K562 (cell line): ENCODE results near the gene ATP2B1. TPM values are rescaled to one million over a fixed set of nuclear protein-coding genes. Genes with fewer than 3 reads are reported as not detected.

Experiments used
- ATAC-seq: fragments of 200-7000 bp; cut with Tn5 transposase; 3 replicates; pipeline ENCODE4 v1.9.1; 2020; ENCODE audit warnings: moderate library complexity
- BruUV-seq: library from RNA; stranded (reverse); fragments of 400-500 nt; replicated peaks from 2 replicates; lab custom pipeline; 2021; lab: Mats Ljungman, UMichigan
- CTCF ChIA-PET: fragments of 300-600 bp; formaldehyde crosslinking; extraction: SDS; loops from one replicate; lab custom pipeline; 2021; ENCODE audit warnings: low intra/inter-chr PET ratio; lab: Yijun Ruan, JAX
- POLR2A ChIA-PET: fragments of 300-600, 350-650 bp; sonication (Branson Sonifier 250); formaldehyde crosslinking; extraction: SDS; loops from one replicate; lab custom pipeline; 2021; ENCODE audit warnings: antibody characterized with exemption, inconsistent platforms; lab: Yijun Ruan, JAX
- DNase-seq, 4 experiments: peaks; one replicate each; pipeline versions ENCODE4 v3.0.0 to v3.0.0-alpha.2; 2011 to 2018; ENCODE audit warnings: low spot score in 3 of 4, mixed read lengths in 3 of 4; ENCODE audit errors: extremely low read depth in 1 of 4
- FAIRE-seq: peaks from 2 replicates; lab custom pipeline; 2011; peaks lifted over from hg19 to GRCh38; lab: Jason Lieb, UNC
- H2AFZ ChIP-seq: 2 replicates; pipeline ENCODE4 v1.6.0; 2011; ENCODE audit warnings: low read depth, low read length, control low read depth, inconsistent platforms
- H3K27ac ChIP-seq: fragments of 200-600 bp; 3 replicates; pipeline ENCODE4 v1.8.0; 2011; ENCODE audit warnings: low read depth, mild to moderate bottlenecking, control low read depth, inconsistent platforms, low read length, moderate library complexity, mixed read lengths; ENCODE audit errors: extremely low read depth
- H3K27me3 ChIP-seq, 2 experiments: fragments of 300-600 bp in 1 of 2; 2 replicates in 1 of 2; 3 replicates in 1 of 2; pipeline versions ENCODE4 v1.6.0 to v1.8.0; 2011; ENCODE audit warnings: inconsistent platforms in 2 of 2, low read length in 2 of 2, mild to moderate bottlenecking in 1 of 2, mixed read lengths in 1 of 2, moderate library complexity in 1 of 2; ENCODE audit not compliant: control insufficient read depth in 2 of 2, insufficient read depth in 2 of 2
- H3K36me3 ChIP-seq: fragments of 300-600 bp; 3 replicates; pipeline ENCODE4 v1.8.0; 2011; ENCODE audit warnings: mild to moderate bottlenecking, low read length, inconsistent platforms; ENCODE audit not compliant: control insufficient read depth, insufficient read depth
- H3K4me1 ChIP-seq, 2 experiments: fragments of 200-600 bp in 1 of 2; replicated peaks in 1 of 2; 2 replicates in 1 of 2; 3 replicates in 1 of 2; pipeline versions ENCODE4 v1.5.1 to v1.8.0; 2011; ENCODE audit warnings: inconsistent platforms in 2 of 2, low read length in 2 of 2, mild to moderate bottlenecking in 1 of 2, mixed read lengths in 1 of 2, moderate library complexity in 1 of 2; ENCODE audit not compliant: control insufficient read depth in 2 of 2, insufficient read depth in 2 of 2
- H3K4me2 ChIP-seq: 2 replicates; pipeline ENCODE4 v1.6.1; 2011; ENCODE audit warnings: low read length, control low read depth, inconsistent platforms, mixed read lengths; ENCODE audit not compliant: insufficient read depth
- H3K4me3 ChIP-seq: fragments of 200-600 bp; sonication (generic), shearing (Covaris generic); 2 replicates; pipeline ENCODE4 v1.5.1; 2016; ENCODE audit warnings: control low read depth, inconsistent platforms
- H3K79me2 ChIP-seq: fragments of 200-600 bp; 3 replicates; pipeline ENCODE4 v1.8.0; 2011; ENCODE audit warnings: low read length, inconsistent platforms; ENCODE audit not compliant: control insufficient read depth, insufficient read depth
- H3K9ac ChIP-seq, 2 experiments: 2 replicates each; pipeline versions ENCODE4 v1.6.0 to v1.6.1; 2011; ENCODE audit warnings: low read depth in 2 of 2, low read length in 2 of 2, control low read depth in 1 of 2, inconsistent platforms in 1 of 2, mild to moderate bottlenecking in 1 of 2, mixed read lengths in 1 of 2; ENCODE audit not compliant: insufficient read depth in 1 of 2
- H3K9me1 ChIP-seq: one replicate; pipeline ENCODE4 v1.6.0; 2011; ENCODE audit warnings: inconsistent platforms, mild to moderate bottlenecking, low read length, moderate library complexity; ENCODE audit not compliant: control insufficient read depth, insufficient read depth
- H3K9me3 ChIP-seq: replicated peaks from 2 replicates; pipeline ENCODE4 v1.5.1; 2011; ENCODE audit warnings: low read depth, low read length, inconsistent platforms; ENCODE audit not compliant: control insufficient read depth, insufficient read depth
- H4K20me1 ChIP-seq: replicated peaks from 2 replicates; pipeline ENCODE4 v1.6.1; 2011; ENCODE audit warnings: low read length, inconsistent platforms, mixed read lengths; ENCODE audit not compliant: control insufficient read depth, insufficient read depth
- CAMTA2 ChIP-seq: fragments of 250-450 bp; sonication (Bioruptor Pico); conservative IDR thresholded peaks from 2 replicates; pipeline ENCODE4 v1.5.1; 2022
- DACH1 ChIP-seq: fragments of 450-650 bp; IDR thresholded peaks from 2 replicates; pipeline ENCODE4 v1.6.1; 2018; ENCODE audit not compliant: partially characterized antibody
- FOS ChIP-seq: IDR thresholded peaks from 3 replicates; pipeline ENCODE4 v1.6.1; 2011; ENCODE audit not compliant: insufficient read length; ENCODE audit errors: extremely low read depth
- FOSL1 ChIP-seq: fragments of 200-800 bp; sonication (Bioruptor generic); conservative IDR thresholded peaks from 2 replicates; pipeline ENCODE4 v1.6.1; 2016; ENCODE audit warnings: missing genetic modification characterization, missing compliant biosample characterization
- HNRNPLL ChIP-seq: fragments of 200-400 bp; formaldehyde crosslinking; IDR thresholded peaks from 2 replicates; pipeline ENCODE4 v1.6.1; 2017; ENCODE audit warnings: low read length, low read depth, mild to moderate bottlenecking; ENCODE audit not compliant: poor library complexity, severe bottlenecking
- MAFF ChIP-seq: IDR thresholded peaks from 2 replicates; pipeline ENCODE4 v1.6.1; 2012; ENCODE audit warnings: low read length, improper control_type of control experiment
- MYBL2 ChIP-seq, 2 experiments: fragments of 450-650 bp in 1 of 2; sonication (generic) in 1 of 2; formaldehyde crosslinking in 1 of 2; IDR thresholded peaks; 2 replicates each; pipeline versions ENCODE4 v1.6.1 to v1.8.1; 2017 to 2022; ENCODE audit warnings: borderline replicate concordance in 1 of 2, inconsistent platforms in 1 of 2, low read depth in 1 of 2, mild to moderate bottlenecking in 1 of 2, missing genetic modification reagents in 1 of 2, moderate library complexity in 1 of 2
- NFIC ChIP-seq: fragments of 450-650 bp; IDR thresholded peaks from 2 replicates; pipeline ENCODE4 v1.6.1; 2017; ENCODE audit warnings: mild to moderate bottlenecking, inconsistent platforms
- POLR2H ChIP-seq: IDR thresholded peaks from 2 replicates; pipeline ENCODE4 v1.6.1; 2016; ENCODE audit warnings: missing genetic modification characterization, low read depth, mild to moderate bottlenecking, control low read depth, missing compliant biosample characterization, moderate library complexity
- POLR3G ChIP-seq: IDR thresholded peaks from 2 replicates; pipeline ENCODE4 v1.6.1; 2011; ENCODE audit not compliant: insufficient read length, insufficient replicate concordance; ENCODE audit errors: extremely low read depth
- ZNF586 ChIP-seq: fragments of 450-650 bp; formaldehyde crosslinking; conservative IDR thresholded peaks from 2 replicates; pipeline ENCODE4 v1.4.0; 2020; ENCODE audit warnings: mild to moderate bottlenecking, moderate library complexity
- WGBS: fragments of 100-300 bp; shearing (Covaris generic); methylation state at CpG from one replicate; pipeline ENCODE4 v1.1.6; 2016; ENCODE audit warnings: low coverage, mixed read lengths; ENCODE audit not compliant: insufficient coverage; ENCODE audit errors: missing lambda C conversion rate; 5-methylcytosine and 5-hydroxymethylcytosine counted together
- in situ Hi-C: fragments of 300-500 bp; cut with MboI; formaldehyde crosslinking; loops from 4 replicates; pipeline ENCODE4 v1.15.0; 2018; ENCODE audit warnings: inconsistent platforms, mixed read lengths
- intact Hi-C: fragments of 100-400 bp; cut with micrococcal nuclease; formaldehyde crosslinking; loops from 2 replicates; pipeline ENCODE4 v1.14.2; 2022
- polyA plus RNA-seq, 8 experiments: library from polyadenylated mRNA; depleted of rRNA in 4 of 8; stranded (reverse) in 5 of 8; unstranded in 3 of 8; fragments of >200 nt; fragmentation: Nextera tagmentation in 2 of 8; fragmentation: Illumina TruSeq in 1 of 8; extraction: Ambion mirVana in 2 of 8; extraction: Trizol in 1 of 8; gene quantifications; 2 replicates each; pipeline versions ENCODE4 v1.2.1 to v1.2.3, GENCODE V29; 2011 to 2014; ENCODE audit warnings: inconsistent platforms in 1 of 8, missing spikeins in 1 of 8
- total RNA-seq, 7 experiments: library from RNA; depleted of rRNA in 6 of 7; stranded (reverse); fragments of >200 nt in 6 of 7; fragmentation: Illumina TruSeq in 2 of 7; extraction: Trizol in 2 of 7; gene quantifications; 2 replicates each; pipeline versions ENCODE4 v1.2.1 to v1.2.3, GENCODE V29; 2011 to 2021; ENCODE audit warnings: low replicate concordance in 1 of 7
- TF ChIP-seq, protein P1 (sequence below): fragments of 250-450 bp; sonication (Bioruptor Pico); IDR thresholded peaks from 2 replicates; pipeline ENCODE4 v1.4.0; 2020; ENCODE audit warnings: mild to moderate bottlenecking

ATP2B1 gene
- total and polyA plus RNA-seq, 9 of the 15 experiments (the other 6 are each of a cell fraction or from before 2014, with no cell fraction given) = 8.6 to 39.0 (median 27.8) TPM

DNA sequence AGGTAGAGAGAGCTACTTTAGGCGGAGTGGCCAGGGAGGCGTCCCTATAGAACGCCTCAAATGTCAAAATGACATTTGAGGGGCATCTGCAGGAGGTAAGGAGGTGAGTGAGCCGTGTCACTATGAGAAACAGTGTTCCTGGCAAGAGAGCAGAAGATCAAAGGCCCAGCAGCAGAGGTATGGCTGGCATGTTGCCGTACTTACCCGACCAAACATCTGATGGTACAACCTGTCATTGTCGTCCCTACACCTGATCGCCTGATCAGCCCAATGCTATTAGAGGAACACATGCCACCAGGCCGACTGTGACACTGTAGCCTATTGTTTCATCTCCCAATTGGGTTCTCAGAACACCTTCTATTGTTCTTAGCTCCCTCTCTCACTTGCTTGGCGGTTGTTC, 148.9 kb downstream of the ATP2B1 start:
- in situ Hi-C loops = no loop called here
- TF ChIP-seq MYBL2 (IDR thresholded peaks at IDR 0.05; ENCODE audit: low read depth) = no peak
- TF ChIP-seq MYBL2 (CRISPR knock-in tag; IDR thresholded peaks at IDR 0.05; ENCODE audit: borderline replicate concordance) = no peak
- no peak for TF ChIP-seq DACH1
- Histone ChIP-seq H3K27me3 (no peaks in the 10 kb centered on the region), H3K9me1 (no peaks in the 10 kb centered on the region), H3K4me3 (no peak overlapping the region), H3K27ac (no peak overlapping the region), H3K79me2 (no peaks in the 10 kb centered on the region), H3K4me2 (no peak overlapping the region), H3K9ac (no peak overlapping the region; a peak in 1 of 4 replicates), H2AFZ (0 out of 2 replicates have a peak overlapping the region, but pooled peaks have one; percentile 50), H4K20me1 (no peaks in the 10 kb centered on the region), H3K4me1 (0 out of 5 replicates have a peak, but pooled peaks cover 0 to 5% of the 10 kb centered on the region in 2 experiments), H3K36me3 (no peaks in the 10 kb centered on the region), H3K9me3 (no peaks in the 10 kb centered on the region)
- ChIA-PET CTCF (no interaction called here), POLR2A (no interaction called here)
- intact Hi-C loops = no loop called here
- BruUV-seq = no TSS peak
- no peak for FAIRE-seq
- ATAC-seq = no peak
- WGBS = 44% methylated on average over 10 of the region's 10 CpGs
- no peak for DNase-seq

DNA sequence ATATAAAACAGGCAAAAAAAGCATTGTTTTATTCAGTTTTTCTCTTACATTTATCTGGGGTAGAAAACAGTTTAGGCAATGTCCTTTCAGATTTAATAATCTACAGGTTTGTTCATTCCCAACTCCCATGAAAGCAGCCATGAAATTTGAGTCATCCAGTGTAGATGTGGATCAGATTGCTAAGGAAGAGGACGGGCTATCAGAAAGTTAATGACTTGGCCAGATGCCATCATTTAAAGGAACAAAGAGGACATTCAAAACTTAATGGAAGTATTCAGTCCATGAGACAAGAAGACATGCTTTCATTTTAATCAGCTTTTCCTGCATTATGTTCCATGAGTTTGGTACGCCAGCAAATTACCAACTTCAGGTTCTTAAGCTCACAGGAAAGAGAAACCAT, 151.7 kb downstream of the ATP2B1 start:
- no TSS peak for BruUV-seq
- intact Hi-C loops (no loop called here), in situ Hi-C loops (no loop called here)
- WGBS = 38% methylated on average over 2 of the region's 2 CpGs
- H3K9me3 ChIP-seq = no peaks in the 10 kb centered on the region
- H3K27me3 ChIP-seq = no peaks in the 10 kb centered on the region
- H3K4me3 ChIP-seq = no peak overlapping the region
- TF ChIP-seq HNRNPLL = no peak
- TF ChIP-seq, protein P1, sequence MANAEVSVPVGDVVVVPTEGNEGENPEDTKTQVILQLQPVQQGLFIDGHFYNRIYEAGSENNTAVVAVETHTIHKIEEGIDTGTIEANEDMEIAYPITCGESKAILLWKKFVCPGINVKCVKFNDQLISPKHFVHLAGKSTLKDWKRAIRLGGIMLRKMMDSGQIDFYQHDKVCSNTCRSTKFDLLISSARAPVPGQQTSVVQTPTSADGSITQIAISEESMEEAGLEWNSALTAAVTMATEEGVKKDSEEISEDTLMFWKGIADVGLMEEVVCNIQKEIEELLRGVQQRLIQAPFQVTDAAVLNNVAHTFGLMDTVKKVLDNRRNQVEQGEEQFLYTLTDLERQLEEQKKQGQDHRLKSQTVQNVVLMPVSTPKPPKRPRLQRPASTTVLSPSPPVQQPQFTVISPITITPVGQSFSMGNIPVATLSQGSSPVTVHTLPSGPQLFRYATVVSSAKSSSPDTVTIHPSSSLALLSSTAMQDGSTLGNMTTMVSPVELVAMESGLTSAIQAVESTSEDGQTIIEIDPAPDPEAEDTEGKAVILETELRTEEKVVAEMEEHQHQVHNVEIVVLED (CRISPR knock-in tag) = no peak
- peak; percentile 83 for TF ChIP-seq NFIC
- TF ChIP-seq ZNF586 (CRISPR knock-in tag) = no peak
- TF ChIP-seq FOS = no peak
- no peak for TF ChIP-seq CAMTA2
- 0 out of 2 replicates have a peak, but pooled peaks have one; percentile 23 for TF ChIP-seq FOSL1 (tag)
- TF ChIP-seq POLR2H (tag) = no peak
- TF ChIP-seq POLR3G = no peak
- TF ChIP-seq MAFF = no peak
- no peak for DNase-seq
- ChIA-PET CTCF (no interaction called here), POLR2A (interaction anchor here (0.8 kb wide), 1 partner anchor 10 kb away, joined by 3 read pairs; no protein-coding TSS in a partner anchor)
- H3K79me2 ChIP-seq = no peaks in the 10 kb centered on the region
- H2AFZ ChIP-seq = no peak overlapping the region
- no peaks in the 10 kb centered on the region for H4K20me1 ChIP-seq
- no peak overlapping the region for H3K9ac ChIP-seq
- H3K36me3 ChIP-seq = no peaks in the 10 kb centered on the region
- H3K9me1 ChIP-seq = no peaks in the 10 kb centered on the region
- no peaks in the 10 kb centered on the region for H3K4me1 ChIP-seq
- H3K27ac ChIP-seq = no peak overlapping the region
- FAIRE-seq = no peak
- no peak overlapping the region for H3K4me2 ChIP-seq
- no peak for ATAC-seq
